ENCODE data around the gene SLC23A1. TPM values are rescaled to one million over a fixed set of nuclear protein-coding genes. Genes with fewer than 3 reads are reported as not detected.

Gene SLC23A1
- total and polyA plus RNA-seq, 4 donors: 10.0 to 18.0 (median 17.4) TPM

GRCh38 chr5:139431706-139432105 is 48.6 kb upstream of the SLC23A1 start:
- Histone ChIP-seq H3K27ac (ENCODE audit: low read depth in 1 of 2, low read length in 2 of 2) (no peak overlapping the region), H3K9me3 (ENCODE audit: control insufficient read depth in 4 of 4, low read length in 3 of 4) (no peaks in the 10 kb centered on the region), H3K4me3 (ENCODE audit: low read depth in 1 of 3, low read length in 3 of 3) (no peak overlapping the region), H3K36me3 (ENCODE audit: control insufficient read depth in 4 of 4, insufficient read depth in 3 of 4, low read depth in 1 of 4, low read length in 3 of 4) (no peaks in the 10 kb centered on the region), H3K9ac (ENCODE audit: low read depth in 1 of 2, low read length in 2 of 2) (no peak overlapping the region), H3K27me3 (ENCODE audit: control insufficient read depth in 4 of 4, insufficient read depth in 4 of 4, low read length in 3 of 4) (no peaks in the 10 kb centered on the region), H3K4me1 (ENCODE audit: control insufficient read depth in 4 of 4, insufficient read depth in 4 of 4, low read length in 3 of 4) (no peaks in the 10 kb centered on the region)
- WGBS: 90% methylated on average over 1 of the region's 1 CpG
- TF ChIP-seq GABPA (IDR thresholded peaks at IDR 0.05 in 1 of 2, conservative IDR thresholded peaks at IDR 0.05 in 1 of 2) (no peak), FOXA2 (IDR thresholded peaks at IDR 0.05) (no peak), NR2F2 (IDR thresholded peaks at IDR 0.05) (no peak)
- TF ChIP-seq, protein P1, sequence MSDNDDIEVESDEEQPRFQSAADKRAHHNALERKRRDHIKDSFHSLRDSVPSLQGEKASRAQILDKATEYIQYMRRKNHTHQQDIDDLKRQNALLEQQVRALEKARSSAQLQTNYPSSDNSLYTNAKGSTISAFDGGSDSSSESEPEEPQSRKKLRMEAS (IDR thresholded peaks at IDR 0.05): no peak
- DNase-seq (ENCODE audit: low spot score): no peak

DNA sequence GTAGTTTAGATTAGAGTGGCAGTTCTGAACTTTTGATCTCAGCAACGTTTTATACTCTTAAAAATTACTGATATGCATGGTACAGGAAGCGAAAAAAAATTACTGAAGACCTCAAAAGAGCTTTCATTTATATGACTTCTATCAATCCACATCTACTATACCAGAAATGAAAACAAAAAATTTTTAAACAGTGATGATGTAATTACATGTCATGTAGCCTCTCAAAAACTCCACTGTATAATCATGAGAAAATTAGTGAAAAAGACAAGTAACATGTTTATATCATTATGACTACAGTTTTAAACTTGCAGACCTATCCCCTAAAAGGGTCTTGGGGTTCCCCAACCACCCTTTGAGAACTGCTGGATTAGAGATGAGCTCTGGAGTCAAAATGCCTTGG is 46.9 kb upstream of the SLC23A1 start:
- no peak for DNase-seq (ENCODE audit: low spot score)
- no peak overlapping the region for H3K27ac ChIP-seq (ENCODE audit: low read depth in 1 of 2, low read length in 2 of 2)
- no peaks in the 10 kb centered on the region for H3K36me3 ChIP-seq (ENCODE audit: control insufficient read depth in 4 of 4, insufficient read depth in 3 of 4, low read depth in 1 of 4, low read length in 3 of 4)
- WGBS: 86% methylated on average over 2 of the region's 2 CpGs
- no peaks in the 10 kb centered on the region for H3K9me3 ChIP-seq (ENCODE audit: control insufficient read depth in 4 of 4, low read length in 3 of 4)
- TF ChIP-seq FOXA2 (IDR thresholded peaks at IDR 0.05): no peak
- TF ChIP-seq FOXA1 (IDR thresholded peaks at IDR 0.05): no peak
- no peak for TF ChIP-seq REST (IDR thresholded peaks at IDR 0.05)
- TF ChIP-seq CTCF (IDR thresholded peaks at IDR 0.05; ENCODE audit: low read depth, low read length, missing input control): no peak
- no peak for TF ChIP-seq RAD21 (IDR thresholded peaks at IDR 0.05)
- no peak for TF ChIP-seq JUND (IDR thresholded peaks at IDR 0.05)
- TF ChIP-seq RXRA (IDR thresholded peaks at IDR 0.05): no peak
- TF ChIP-seq NR2F2 (IDR thresholded peaks at IDR 0.05): no peak
- TF ChIP-seq TAF1 (conservative IDR thresholded peaks at IDR 0.05): no peak
- no peak for TF ChIP-seq HNF4G (IDR thresholded peaks at IDR 0.05)
- no peak for TF ChIP-seq HNF4A (conservative IDR thresholded peaks at IDR 0.05)
- TF ChIP-seq YY1 (IDR thresholded peaks at IDR 0.05): no peak
- no peak for TF ChIP-seq SP1 (IDR thresholded peaks at IDR 0.05)
- no peak for TF ChIP-seq EGR1 (IDR thresholded peaks at IDR 0.05; ENCODE audit: low read depth in 2 of 2)
- TF ChIP-seq, protein P2, sequence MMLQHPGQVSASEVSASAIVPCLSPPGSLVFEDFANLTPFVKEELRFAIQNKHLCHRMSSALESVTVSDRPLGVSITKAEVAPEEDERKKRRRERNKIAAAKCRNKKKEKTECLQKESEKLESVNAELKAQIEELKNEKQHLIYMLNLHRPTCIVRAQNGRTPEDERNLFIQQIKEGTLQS (IDR thresholded peaks at IDR 0.05): no peak
- TF ChIP-seq, protein P1 (IDR thresholded peaks at IDR 0.05): no peak
- TF ChIP-seq, protein P3, sequence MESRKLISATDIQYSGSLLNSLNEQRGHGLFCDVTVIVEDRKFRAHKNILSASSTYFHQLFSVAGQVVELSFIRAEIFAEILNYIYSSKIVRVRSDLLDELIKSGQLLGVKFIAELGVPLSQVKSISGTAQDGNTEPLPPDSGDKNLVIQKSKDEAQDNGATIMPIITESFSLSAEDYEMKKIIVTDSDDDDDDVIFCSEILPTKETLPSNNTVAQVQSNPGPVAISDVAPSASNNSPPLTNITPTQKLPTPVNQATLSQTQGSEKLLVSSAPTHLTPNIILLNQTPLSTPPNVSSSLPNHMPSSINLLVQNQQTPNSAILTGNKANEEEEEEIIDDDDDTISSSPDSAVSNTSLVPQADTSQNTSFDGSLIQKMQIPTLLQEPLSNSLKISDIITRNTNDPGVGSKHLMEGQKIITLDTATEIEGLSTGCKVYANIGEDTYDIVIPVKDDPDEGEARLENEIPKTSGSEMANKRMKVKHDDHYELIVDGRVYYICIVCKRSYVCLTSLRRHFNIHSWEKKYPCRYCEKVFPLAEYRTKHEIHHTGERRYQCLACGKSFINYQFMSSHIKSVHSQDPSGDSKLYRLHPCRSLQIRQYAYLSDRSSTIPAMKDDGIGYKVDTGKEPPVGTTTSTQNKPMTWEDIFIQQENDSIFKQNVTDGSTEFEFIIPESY (IDR thresholded peaks at IDR 0.05): no peak
- no peak for TF ChIP-seq GABPA (IDR thresholded peaks at IDR 0.05 in 1 of 2, conservative IDR thresholded peaks at IDR 0.05 in 1 of 2)
- H3K4me1 ChIP-seq (ENCODE audit: control insufficient read depth in 4 of 4, insufficient read depth in 4 of 4, low read length in 3 of 4): no peaks in the 10 kb centered on the region
- no peaks in the 10 kb centered on the region for H3K27me3 ChIP-seq (ENCODE audit: control insufficient read depth in 4 of 4, insufficient read depth in 4 of 4, low read length in 3 of 4)
- H3K9ac ChIP-seq (ENCODE audit: low read depth in 1 of 2, low read length in 2 of 2): no peak overlapping the region
- no peak overlapping the region for H3K4me3 ChIP-seq (ENCODE audit: low read depth in 1 of 3, low read length in 3 of 3)

Measured in liver (tissue), 9 donors.